ENCODE results near the gene KRTAP20-4.

DNA sequence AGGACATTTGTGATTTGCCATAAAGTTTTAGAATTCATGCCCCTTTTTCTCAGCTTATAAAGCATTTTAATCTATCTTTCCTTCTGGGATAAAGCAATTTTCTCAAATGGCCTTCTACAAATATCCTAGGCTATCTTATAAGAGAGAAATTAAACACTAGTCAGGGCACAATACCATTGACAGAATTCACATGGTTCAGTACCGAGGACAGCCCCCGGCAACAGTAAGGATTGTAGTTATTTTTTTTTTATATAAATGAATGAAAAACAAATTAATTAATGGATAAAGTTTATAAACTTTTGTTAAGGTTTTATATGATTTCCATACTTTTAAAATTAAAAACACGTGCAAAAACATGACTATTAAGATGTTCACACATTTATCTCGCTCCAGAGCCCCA lies 7.7 kb downstream of the KRTAP20-4 start:
- TF ChIP-seq, protein P1, sequence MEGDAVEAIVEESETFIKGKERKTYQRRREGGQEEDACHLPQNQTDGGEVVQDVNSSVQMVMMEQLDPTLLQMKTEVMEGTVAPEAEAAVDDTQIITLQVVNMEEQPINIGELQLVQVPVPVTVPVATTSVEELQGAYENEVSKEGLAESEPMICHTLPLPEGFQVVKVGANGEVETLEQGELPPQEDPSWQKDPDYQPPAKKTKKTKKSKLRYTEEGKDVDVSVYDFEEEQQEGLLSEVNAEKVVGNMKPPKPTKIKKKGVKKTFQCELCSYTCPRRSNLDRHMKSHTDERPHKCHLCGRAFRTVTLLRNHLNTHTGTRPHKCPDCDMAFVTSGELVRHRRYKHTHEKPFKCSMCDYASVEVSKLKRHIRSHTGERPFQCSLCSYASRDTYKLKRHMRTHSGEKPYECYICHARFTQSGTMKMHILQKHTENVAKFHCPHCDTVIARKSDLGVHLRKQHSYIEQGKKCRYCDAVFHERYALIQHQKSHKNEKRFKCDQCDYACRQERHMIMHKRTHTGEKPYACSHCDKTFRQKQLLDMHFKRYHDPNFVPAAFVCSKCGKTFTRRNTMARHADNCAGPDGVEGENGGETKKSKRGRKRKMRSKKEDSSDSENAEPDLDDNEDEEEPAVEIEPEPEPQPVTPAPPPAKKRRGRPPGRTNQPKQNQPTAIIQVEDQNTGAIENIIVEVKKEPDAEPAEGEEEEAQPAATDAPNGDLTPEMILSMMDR (conservative IDR thresholded peaks at IDR 0.05; ENCODE audit: low read depth, low read length): no peak
- TF ChIP-seq EZH2 (IDR thresholded peaks at IDR 0.05; ENCODE audit: borderline replicate concordance, low read depth, low read length, poor library complexity, severe bottlenecking): no peak
